Lower leg skin (tissue), 3 donors: ENCODE measurements around the gene ATP7A.

Experiments used
- POLR2A ChIP-seq, 2 donors: fragments of 450-650 bp; IDR thresholded peaks; one replicate each; pipeline ENCODE4 v1.6.1; 2016 to 2017; ENCODE audit warnings: antibody characterized with exemption in 2 of 2, mild to moderate bottlenecking in 1 of 2, moderate library complexity in 1 of 2
- TF ChIP-seq, protein P1 (sequence below), 3 donors: fragments of 450-650 bp; IDR thresholded peaks; one replicate each; pipeline ENCODE4 v1.5.1; 2016; ENCODE audit warnings: antibody characterized with exemption in 3 of 3, mild to moderate bottlenecking in 3 of 3, moderate library complexity in 2 of 3

DNA sequence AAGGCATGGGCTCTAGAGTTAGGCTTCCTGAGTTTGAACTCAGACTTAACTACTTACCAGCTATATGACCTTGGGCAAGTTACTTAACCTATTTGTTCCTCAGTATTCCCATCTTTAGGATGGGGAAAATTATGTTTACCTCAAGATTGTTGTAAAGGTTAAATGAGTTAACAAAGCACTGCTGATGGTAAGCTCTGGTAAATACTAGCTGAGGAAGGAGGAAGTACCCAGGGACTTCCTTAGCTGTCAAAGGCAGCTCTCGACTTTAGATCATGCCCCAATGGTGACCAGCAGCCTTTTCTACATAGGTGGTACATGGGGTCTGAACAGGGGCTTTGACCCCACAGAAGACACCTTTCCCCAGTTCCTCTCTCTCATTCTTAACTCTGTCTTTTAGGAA is 20.1 kb downstream of the ATP7A start:
- TF ChIP-seq, protein P1, sequence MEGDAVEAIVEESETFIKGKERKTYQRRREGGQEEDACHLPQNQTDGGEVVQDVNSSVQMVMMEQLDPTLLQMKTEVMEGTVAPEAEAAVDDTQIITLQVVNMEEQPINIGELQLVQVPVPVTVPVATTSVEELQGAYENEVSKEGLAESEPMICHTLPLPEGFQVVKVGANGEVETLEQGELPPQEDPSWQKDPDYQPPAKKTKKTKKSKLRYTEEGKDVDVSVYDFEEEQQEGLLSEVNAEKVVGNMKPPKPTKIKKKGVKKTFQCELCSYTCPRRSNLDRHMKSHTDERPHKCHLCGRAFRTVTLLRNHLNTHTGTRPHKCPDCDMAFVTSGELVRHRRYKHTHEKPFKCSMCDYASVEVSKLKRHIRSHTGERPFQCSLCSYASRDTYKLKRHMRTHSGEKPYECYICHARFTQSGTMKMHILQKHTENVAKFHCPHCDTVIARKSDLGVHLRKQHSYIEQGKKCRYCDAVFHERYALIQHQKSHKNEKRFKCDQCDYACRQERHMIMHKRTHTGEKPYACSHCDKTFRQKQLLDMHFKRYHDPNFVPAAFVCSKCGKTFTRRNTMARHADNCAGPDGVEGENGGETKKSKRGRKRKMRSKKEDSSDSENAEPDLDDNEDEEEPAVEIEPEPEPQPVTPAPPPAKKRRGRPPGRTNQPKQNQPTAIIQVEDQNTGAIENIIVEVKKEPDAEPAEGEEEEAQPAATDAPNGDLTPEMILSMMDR (IDR thresholded peaks at IDR 0.05) = no peak
- no peak for TF ChIP-seq POLR2A (IDR thresholded peaks at IDR 0.05)
